ENCODE results near the gene KDM3A. TPM values are rescaled to one million over a fixed set of nuclear protein-coding genes. Genes with fewer than 3 reads are reported as not detected.
A peak's percentile ranks its signal among the peaks of the same experiment; 100 is the strongest.

The KDM3A gene
- total RNA-seq, 1 donor from 2014 or later: 27.2 TPM

- no peak for DNase-seq
These were observed 4.8 kb upstream of the KDM3A start for GRCh38 chr2:86436328-86436727.

- no peak for DNase-seq
These were observed 1.1 kb upstream of the KDM3A start for GRCh38 chr2:86439879-86440630.

GRCh38 chr2:86441392-86441881 is 266 bp downstream of the KDM3A start:
- no peak for DNase-seq

GRCh38 chr2:86441882-86442641 is 891 bp downstream of the KDM3A start:
- peak; percentile 70 for DNase-seq

- peak; percentile 95 for DNase-seq
These were observed 1.5 kb downstream of the KDM3A start for GRCh38 chr2:86442642-86443005.

- DNase-seq: no peak
These were observed 2.6 kb downstream of the KDM3A start for GRCh38 chr2:86443631-86444350.

- DNase-seq: peak; percentile 39
These were observed 4.3 kb downstream of the KDM3A start for GRCh38 chr2:86445436-86445835.

- no peak for DNase-seq
These were observed 4.9 kb downstream of the KDM3A start for GRCh38 chr2:86446060-86446459.

GRCh38 chr2:86453836-86454235 is 12.7 kb downstream of the KDM3A start:
- peak; percentile 71 for DNase-seq

- no peak for DNase-seq
These were observed 13.1 kb downstream of the KDM3A start for GRCh38 chr2:86454238-86454637.

GRCh38 chr2:86455181-86455580 is 14.0 kb downstream of the KDM3A start:
- no peak for DNase-seq

- no peak for DNase-seq
These were observed 20.0 kb downstream of the KDM3A start for GRCh38 chr2:86461042-86461743.

- DNase-seq: no peak
These were observed 23.5 kb downstream of the KDM3A start for GRCh38 chr2:86464652-86465051.

GRCh38 chr2:86466306-86466705 is 25.1 kb downstream of the KDM3A start:
- DNase-seq: no peak

GRCh38 chr2:86468162-86469033 is 27.2 kb downstream of the KDM3A start:
- DNase-seq: no peak

- DNase-seq: no peak
These were observed 29.7 kb downstream of the KDM3A start for GRCh38 chr2:86470890-86471289.

GRCh38 chr2:86471637-86472036 is 30.5 kb downstream of the KDM3A start:
- DNase-seq: no peak

GRCh38 chr2:86476092-86476491 is 34.9 kb downstream of the KDM3A start:
- DNase-seq: no peak

- no peak for DNase-seq
These were observed 35.7 kb downstream of the KDM3A start for GRCh38 chr2:86476918-86477317.

- no peak for DNase-seq
These were observed 36.2 kb downstream of the KDM3A start for GRCh38 chr2:86477349-86477748.

- DNase-seq: no peak
These were observed 38.9 kb downstream of the KDM3A start for GRCh38 chr2:86480105-86480504.

- peak; percentile 17 for DNase-seq
These were observed 40.9 kb downstream of the KDM3A start for GRCh38 chr2:86482034-86482433.

Measured in dermis blood vessel endothelial cell (primary cell).